CD4-positive, alpha-beta T cell (primary cell): ENCODE measurements around the gene UNC13B. TPM values are rescaled to one million over a fixed set of nuclear protein-coding genes. Genes with fewer than 3 reads are reported as not detected.
A peak's percentile ranks its signal among the peaks of the same experiment; 100 is the strongest.

ENCODE experiments used
- ATAC-seq: fragments of 200-7000 bp; cut with Tn5 transposase; one replicate; pipeline ENCODE4 v1.10.0; 2022; ENCODE audit warnings: mild to moderate bottlenecking; ENCODE audit not compliant: poor library complexity
- CTCF ChIA-PET: fragments of 350-600 bp; sonication (Branson Sonifier 250); formaldehyde crosslinking; loops from one replicate; lab custom pipeline; 2021; ENCODE audit warnings: antibody characterized with exemption, inconsistent platforms; lab: Charles Lee
- POLR2A ChIA-PET: fragments of 350-600 bp; sonication (Branson Sonifier 250); formaldehyde crosslinking; loops from one replicate; lab custom pipeline; 2021; ENCODE audit warnings: antibody characterized with exemption, inconsistent platforms; lab: Charles Lee
- DNase-seq, 14 experiments: peaks; one replicate each; pipeline ENCODE4 v3.0.0-alpha.2; 2013 to 2020; ENCODE audit warnings: mixed read lengths in 2 of 14
- H3K27ac ChIP-seq, 2 donors: one replicate each; pipeline versions ENCODE4 v1.5.1 to v1.7.0; 2013; ENCODE audit warnings: low read length in 2 of 2, low read depth in 1 of 2, mild to moderate bottlenecking in 1 of 2
- H3K27me3 ChIP-seq, 2 experiments: 1 replicate in 1 of 2; 2 replicates in 1 of 2; pipeline versions ENCODE4 v1.6.1 to v1.7.0; 2013; ENCODE audit warnings: low read length in 2 of 2, control low read depth in 1 of 2, mild to moderate bottlenecking in 1 of 2, moderate library complexity in 1 of 2; ENCODE audit not compliant: insufficient read depth in 2 of 2, control insufficient read depth in 1 of 2
- H3K36me3 ChIP-seq: one replicate; pipeline ENCODE4 v1.6.1; 2013; ENCODE audit warnings: low read length, control low read depth; ENCODE audit not compliant: insufficient read depth
- H3K4me1 ChIP-seq: one replicate; pipeline ENCODE4 v1.6.1; 2013; ENCODE audit warnings: low read length, control low read depth; ENCODE audit not compliant: insufficient read depth
- H3K4me3 ChIP-seq: one replicate; pipeline ENCODE4 v1.5.1; 2013; ENCODE audit warnings: mild to moderate bottlenecking, low read length, moderate library complexity
- H3K9me3 ChIP-seq, 2 experiments: 1 replicate in 1 of 2; 2 replicates in 1 of 2; pipeline versions ENCODE4 v1.6.1 to v1.7.0; 2013; ENCODE audit warnings: low read length in 2 of 2, mild to moderate bottlenecking in 2 of 2, control low read depth in 1 of 2, moderate library complexity in 1 of 2; ENCODE audit not compliant: control insufficient read depth in 1 of 2, insufficient read depth in 1 of 2
- H3K27ac Mint-ChIP-seq: one replicate; pipeline ENCODE4 v1.8.0; 2020; ENCODE audit warnings: mixed read lengths
- H3K27me3 Mint-ChIP-seq: one replicate; pipeline ENCODE4 v1.8.0; 2021; ENCODE audit warnings: mixed read lengths
- H3K36me3 Mint-ChIP-seq: one replicate; pipeline ENCODE4 v1.8.0; 2021; ENCODE audit warnings: low read depth, mixed read lengths
- H3K4me1 Mint-ChIP-seq: one replicate; pipeline ENCODE4 v1.8.0; 2021; ENCODE audit warnings: low read depth, mixed read lengths
- H3K4me3 Mint-ChIP-seq: one replicate; pipeline ENCODE4 v1.8.0; 2020; ENCODE audit warnings: mild to moderate bottlenecking, mixed read lengths
- H3K9me3 Mint-ChIP-seq: one replicate; pipeline ENCODE4 v1.8.0; 2020; ENCODE audit warnings: mixed read lengths
- intact Hi-C, 2 experiments: fragments of 100-400 bp; cut with DNase I in 1 of 2; cut with micrococcal nuclease in 1 of 2; formaldehyde crosslinking; loops; one replicate each; pipeline versions ENCODE4 v1.15.1 to v1.9.0; 2023 to 2025; cut with DNase I, micrococcal nuclease
- polyA plus RNA-seq, 2 donors: library from polyadenylated mRNA; unstranded; fragments of 120-200 nt; gene quantifications; one replicate each; pipeline ENCODE4 v1.2.1, GENCODE V29; 2013
- total RNA-seq, 174 experiments: library from RNA in 2 of 174; stranded (reverse) in 2 of 174; gene quantifications; one replicate each; pipeline ENCODE4 v1.2.3 and lab custom pipeline; 2021 to 2026
- TF ChIP-seq, protein P1 (sequence below): fragments of 200-600 bp; IDR thresholded peaks from one replicate; pipeline ENCODE4 v1.8.0; 2022; ENCODE audit warnings: antibody characterized with exemption, mild to moderate bottlenecking

Gene UNC13B
- total RNA-seq (under 1 TPM; 0.38 to 0.84 TPM), total RNA-seq (lab: John Stamatoyannopoulos, UW) (0.37 to 18.3 (median 2.9) reads per million in 172 experiments)
- 0.30 TPM for polyA plus RNA-seq (2013, experiment 1 of 2)
- 0.65 TPM for polyA plus RNA-seq (2013, experiment 2 of 2)

- TF ChIP-seq, protein P1, sequence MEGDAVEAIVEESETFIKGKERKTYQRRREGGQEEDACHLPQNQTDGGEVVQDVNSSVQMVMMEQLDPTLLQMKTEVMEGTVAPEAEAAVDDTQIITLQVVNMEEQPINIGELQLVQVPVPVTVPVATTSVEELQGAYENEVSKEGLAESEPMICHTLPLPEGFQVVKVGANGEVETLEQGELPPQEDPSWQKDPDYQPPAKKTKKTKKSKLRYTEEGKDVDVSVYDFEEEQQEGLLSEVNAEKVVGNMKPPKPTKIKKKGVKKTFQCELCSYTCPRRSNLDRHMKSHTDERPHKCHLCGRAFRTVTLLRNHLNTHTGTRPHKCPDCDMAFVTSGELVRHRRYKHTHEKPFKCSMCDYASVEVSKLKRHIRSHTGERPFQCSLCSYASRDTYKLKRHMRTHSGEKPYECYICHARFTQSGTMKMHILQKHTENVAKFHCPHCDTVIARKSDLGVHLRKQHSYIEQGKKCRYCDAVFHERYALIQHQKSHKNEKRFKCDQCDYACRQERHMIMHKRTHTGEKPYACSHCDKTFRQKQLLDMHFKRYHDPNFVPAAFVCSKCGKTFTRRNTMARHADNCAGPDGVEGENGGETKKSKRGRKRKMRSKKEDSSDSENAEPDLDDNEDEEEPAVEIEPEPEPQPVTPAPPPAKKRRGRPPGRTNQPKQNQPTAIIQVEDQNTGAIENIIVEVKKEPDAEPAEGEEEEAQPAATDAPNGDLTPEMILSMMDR: no peak
- Mint-ChIP-seq H3K4me1 (peaks cover 35% of the 10 kb centered on the region), H3K27me3 (no peaks in the 10 kb centered on the region), H3K9me3 (no peaks in the 10 kb centered on the region), H3K27ac (peak within 1 kb of the TSS; percentile 21), H3K36me3 (no peaks in the 10 kb centered on the region), H3K4me3 (peak within 1 kb of the TSS; percentile 98)
- no peak within 1 kb of the TSS for H3K27ac ChIP-seq
- ChIA-PET POLR2A (interaction anchor here (0.7 to 1.2 kb wide), 4 partner anchors 46 to 89 kb away, joined by 3 to 4 read pairs (median 4); partner anchors contain the start of genes ATOSB and VCP), CTCF (interaction anchor here (0.7 to 2.4 kb wide), 4 partner anchors 45 to 442 kb away, joined by 3 to 12 read pairs (median 3); partner anchors contain the start of gene PIGO)
- intact Hi-C loops: loop anchor here in 1 of 2 experiments (2.0 to 5.0 kb wide), 2 partner anchors 45 to 175 kb away; partner anchors contain the start of gene DNAJB5
- peaks cover 27% of the 10 kb centered on the region for H3K4me1 ChIP-seq
- no peaks in the 10 kb centered on the region for H3K27me3 ChIP-seq
- ATAC-seq (peak; percentile 83), DNase-seq (peak; percentile 37 to 88 (median 66))
- H3K9me3 ChIP-seq: peaks cover 0 to 3% of the 10 kb centered on the region in 2 experiments
- peak within 1 kb of the TSS; percentile 87 for H3K4me3 ChIP-seq
- H3K36me3 ChIP-seq: no peaks in the 10 kb centered on the region
Measured at GRCh38 chr9:35161713-35162604, at the start of gene UNC13B. TSS of gene UNC13B (plus strand) at chr9:35162009. CDS start at chr9:35162284, 275 bp downstream.

DNA sequence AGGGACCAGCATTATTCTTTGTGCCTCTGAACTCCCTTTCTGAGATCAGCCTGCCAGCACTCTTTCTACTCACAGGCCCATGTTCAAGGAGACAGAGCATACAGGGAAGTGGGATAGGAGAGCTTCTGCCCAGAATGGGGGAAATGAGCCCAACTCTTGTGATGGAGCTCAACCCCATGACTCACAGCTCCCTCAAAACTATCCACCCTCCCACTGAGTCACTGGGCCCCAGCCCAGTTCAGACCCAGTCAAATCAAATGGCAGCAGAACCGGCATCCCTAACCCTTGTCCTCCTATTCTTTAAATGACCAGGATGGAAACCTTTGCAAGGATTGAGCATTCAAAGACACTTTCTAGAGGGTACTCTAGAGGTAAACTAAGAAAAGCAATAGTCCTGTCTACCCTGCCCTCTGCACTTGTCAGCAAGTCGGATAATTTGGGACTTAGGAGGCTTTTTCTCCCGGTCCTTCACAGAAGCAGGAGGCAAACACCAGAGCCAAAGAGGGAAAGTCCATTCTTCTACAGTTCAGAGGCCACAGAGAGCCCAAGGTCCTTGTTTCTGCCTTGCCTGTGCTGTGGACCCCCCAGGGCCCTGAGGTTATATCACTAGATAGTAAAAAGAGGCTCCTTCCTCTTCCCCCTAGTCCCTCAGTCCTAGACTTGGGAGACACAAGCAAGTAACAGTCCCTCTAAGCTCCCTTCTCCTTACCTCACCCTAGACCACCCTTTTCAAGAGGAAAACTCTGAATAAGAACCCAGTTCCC lies 49.4 kb upstream of the UNC13B start:
- peak overlapping the region; percentile 84 for H3K27ac Mint-ChIP-seq
- TF ChIP-seq, protein P1: no peak
- DNase-seq: peak in 4 of 14 experiments; percentile 9 to 75 (median 57)
- ChIA-PET CTCF (interaction anchor here (1.0 to 1.9 kb wide), 3 partner anchors 10 to 147 kb away, joined by 3 to 15 read pairs (median 4); partner anchors contain the start of genes PIGO and STOML2), POLR2A (interaction anchor here (0.7 to 6.8 kb wide), 5 partner anchors 9 to 47 kb away, joined by 3 to 46 read pairs (median 13); partner anchors contain the start of genes FANCG, PIGO, STOML2 and VCP)
- H3K27me3 Mint-ChIP-seq: no peaks in the 10 kb centered on the region
- H3K27me3 ChIP-seq: no peaks in the 10 kb centered on the region
- H3K9me3 ChIP-seq: no peaks in the 10 kb centered on the region
- peaks cover 64% of the 10 kb centered on the region for H3K4me1 ChIP-seq
- no peak for ATAC-seq
- peak overlapping the region; percentile 47 to 71 for H3K27ac ChIP-seq
- H3K36me3 ChIP-seq: peaks cover 12% of the 10 kb centered on the region
- peaks cover 21% of the 10 kb centered on the region for H3K36me3 Mint-ChIP-seq
- peak overlapping the region; percentile 93 for H3K4me3 Mint-ChIP-seq
- H3K4me1 Mint-ChIP-seq: peaks cover 67% of the 10 kb centered on the region
- no peak overlapping the region for H3K4me3 ChIP-seq
- intact Hi-C loops: loop anchor here (5.0 to 10.0 kb wide), 6 partner anchors 40 to 702 kb away; partner anchors contain the start of genes SPAG8 (in 2 of the 2), CREB3 (in 1 of the 2), ENHO (in 1 of the 2) and HINT2 (in 1 of the 2)
- H3K9me3 Mint-ChIP-seq: no peaks in the 10 kb centered on the region
